H9 (cell line): ENCODE data around the gene APOA4. TPM values are rescaled to one million over a fixed set of nuclear protein-coding genes. Genes with fewer than 3 reads are reported as not detected.

Experiments used
- DNase-seq: peaks from one replicate; pipeline ENCODE4 v3.0.0-alpha.2; 2017
- H2AFZ ChIP-seq: one replicate; pipeline ENCODE4 v1.6.1; 2013; ENCODE audit warnings: mild to moderate bottlenecking, low read length, control low read depth, moderate library complexity
- H2AK5ac ChIP-seq: 2 replicates; pipeline ENCODE4 v1.6.1; 2013; ENCODE audit warnings: low read length, control low read depth, mixed read lengths; ENCODE audit not compliant: insufficient read length
- H2BK120ac ChIP-seq: one replicate; pipeline ENCODE4 v1.6.1; 2013; ENCODE audit warnings: low read depth, mild to moderate bottlenecking, low read length, control low read depth, inconsistent platforms; ENCODE audit not compliant: poor library complexity, severe bottlenecking
- H2BK12ac ChIP-seq: 2 replicates; pipeline ENCODE4 v1.6.1; 2013; ENCODE audit warnings: low read length, control low read depth, mixed read lengths, low read depth; ENCODE audit not compliant: insufficient read length
- H2BK15ac ChIP-seq: 2 replicates; pipeline ENCODE4 v1.6.1; 2013; ENCODE audit warnings: low read depth, low read length, control low read depth
- H2BK20ac ChIP-seq: one replicate; pipeline ENCODE4 v1.6.1; 2013; ENCODE audit warnings: low read depth, mild to moderate bottlenecking, low read length, control low read depth, inconsistent platforms; ENCODE audit not compliant: poor library complexity, severe bottlenecking
- H2BK5ac ChIP-seq: 2 replicates; pipeline ENCODE4 v1.6.1; 2013; ENCODE audit warnings: low read length, control low read depth, mixed read lengths; ENCODE audit not compliant: insufficient read length
- H3K14ac ChIP-seq: 2 replicates; pipeline ENCODE4 v1.6.1; 2013; ENCODE audit warnings: low read length, control low read depth; ENCODE audit not compliant: insufficient read depth
- H3K18ac ChIP-seq: 2 replicates; pipeline ENCODE4 v1.6.1; 2013; ENCODE audit warnings: low read depth, mild to moderate bottlenecking, mixed read lengths, low read length, control low read depth; ENCODE audit not compliant: insufficient read length
- H3K23ac ChIP-seq: 2 replicates; pipeline ENCODE4 v1.6.1; 2013; ENCODE audit warnings: low read length, control low read depth, mixed read lengths, low read depth; ENCODE audit not compliant: insufficient read length
- H3K23me2 ChIP-seq: 2 replicates; pipeline ENCODE4 v1.6.1; 2013; ENCODE audit warnings: low read depth, mild to moderate bottlenecking, mixed read lengths, low read length, control low read depth; ENCODE audit not compliant: insufficient read length, poor library complexity, severe bottlenecking
- H3K27ac ChIP-seq: 2 replicates; pipeline ENCODE4 v1.5.1; 2013; ENCODE audit warnings: low read length, control low read depth, mixed read lengths, low read depth; ENCODE audit not compliant: insufficient read length
- H3K27me3 ChIP-seq: 2 replicates; pipeline ENCODE4 v1.6.1; 2013; ENCODE audit warnings: low read length, control low read depth, inconsistent platforms; ENCODE audit not compliant: insufficient read depth
- H3K4ac ChIP-seq: 2 replicates; pipeline ENCODE4 v1.6.1; 2013; ENCODE audit warnings: low read depth, mild to moderate bottlenecking, control low read depth, inconsistent platforms, low read length, moderate library complexity
- H3K4me1 ChIP-seq: 2 replicates; pipeline ENCODE4 v1.6.1; 2013; ENCODE audit warnings: low read length, control low read depth, inconsistent platforms; ENCODE audit not compliant: insufficient read depth
- H3K4me2 ChIP-seq: 2 replicates; pipeline ENCODE4 v1.6.1; 2013; ENCODE audit warnings: low read length, control low read depth, mixed read lengths; ENCODE audit not compliant: insufficient read length, insufficient read depth
- H3K56ac ChIP-seq: 2 replicates; pipeline ENCODE4 v1.6.1; 2013; ENCODE audit warnings: low read depth, mild to moderate bottlenecking, mixed read lengths, low read length, control low read depth; ENCODE audit not compliant: insufficient read length
- H3K79me1 ChIP-seq: 2 replicates; pipeline ENCODE4 v1.6.1; 2013; ENCODE audit warnings: low read depth, mild to moderate bottlenecking, moderate library complexity, low read length, control low read depth, inconsistent platforms; ENCODE audit not compliant: insufficient read depth, poor library complexity, severe bottlenecking
- H3K79me2 ChIP-seq: 2 replicates; pipeline ENCODE4 v1.6.1; 2013; ENCODE audit warnings: low read length, control low read depth, inconsistent platforms; ENCODE audit not compliant: insufficient read depth
- H3K9ac ChIP-seq: 2 replicates; pipeline ENCODE4 v1.6.1; 2013; ENCODE audit warnings: low read length, control low read depth, mixed read lengths; ENCODE audit not compliant: insufficient read length; ENCODE audit errors: extremely low read depth
- H3K9me3 ChIP-seq: one replicate; pipeline ENCODE4 v1.6.1; 2013; ENCODE audit warnings: low read depth, low read length, inconsistent platforms; ENCODE audit not compliant: control insufficient read depth
- H3T11ph ChIP-seq: one replicate; pipeline ENCODE4 v1.6.1; 2013; ENCODE audit warnings: mild to moderate bottlenecking, low read length, control low read depth, inconsistent platforms
- H4K20me1 ChIP-seq: one replicate; pipeline ENCODE4 v1.6.1; 2013; ENCODE audit not compliant: control insufficient read depth, insufficient read length, insufficient read depth
- H4K5ac ChIP-seq: 2 replicates; pipeline ENCODE4 v1.6.1; 2013; ENCODE audit warnings: low read depth, mild to moderate bottlenecking, mixed read lengths, low read length, control low read depth; ENCODE audit not compliant: insufficient read length
- H4K8ac ChIP-seq: replicated peaks from 2 replicates; pipeline ENCODE4 v1.6.1; 2013; ENCODE audit warnings: low read length, control low read depth, mixed read lengths, low read depth; ENCODE audit not compliant: insufficient read length
- H4K91ac ChIP-seq: 2 replicates; pipeline ENCODE4 v1.6.1; 2013; ENCODE audit warnings: low read depth, mild to moderate bottlenecking, moderate library complexity, mixed read lengths, low read length, control low read depth; ENCODE audit not compliant: insufficient read length
- H3K27ac Mint-ChIP-seq, 3 experiments: 2 replicates in 2 of 3; 3 replicates in 1 of 3; pipeline ENCODE4 v1.8.0; 2020 to 2021; ENCODE audit warnings: mixed read lengths in 3 of 3, mild to moderate bottlenecking in 1 of 3, moderate library complexity in 1 of 3
- H3K27me3 Mint-ChIP-seq: 2 replicates; pipeline ENCODE4 v1.8.0; 2021; ENCODE audit warnings: low read depth, mild to moderate bottlenecking, moderate library complexity, mixed read lengths
- H3K36me3 Mint-ChIP-seq, 3 experiments: 2 replicates in 2 of 3; 3 replicates in 1 of 3; pipeline ENCODE4 v1.8.0; 2020 to 2021; ENCODE audit warnings: low read depth in 3 of 3, mixed read lengths in 3 of 3; ENCODE audit not compliant: insufficient read depth in 1 of 3
- H3K4me1 Mint-ChIP-seq, 2 experiments: 2 replicates each; pipeline ENCODE4 v1.8.0; 2020; ENCODE audit warnings: mixed read lengths in 2 of 2
- H3K4me3 Mint-ChIP-seq, 2 experiments: 2 replicates in 1 of 2; 3 replicates in 1 of 2; pipeline ENCODE4 v1.8.0; 2020 to 2021; ENCODE audit warnings: mild to moderate bottlenecking in 2 of 2, mixed read lengths in 2 of 2, moderate library complexity in 1 of 2
- H3K9me3 Mint-ChIP-seq, 2 experiments: 2 replicates in 1 of 2; 3 replicates in 1 of 2; pipeline ENCODE4 v1.8.0; 2020; ENCODE audit warnings: mild to moderate bottlenecking in 2 of 2, mixed read lengths in 2 of 2, moderate library complexity in 1 of 2
- WGBS: extraction: QIAGEN DNeasy Blood & Tissue Kit; methylation state at CpG from one replicate; pipeline ENCODE4 v1.1.7; 2013; ENCODE audit warnings: missing lambda C conversion rate, low lambda C conversion rate, mixed read lengths; ENCODE audit not compliant: insufficient read length; ENCODE audit errors: extremely low coverage; 5-methylcytosine and 5-hydroxymethylcytosine counted together
- total RNA-seq: library from RNA; stranded (reverse); gene quantifications from 2 replicates; pipeline ENCODE4 v1.2.1, GENCODE V29; 2021
- TF ChIP-seq, protein P1 (sequence below): fragments of 200-600 bp; sonication (generic); conservative IDR thresholded peaks from 3 replicates; pipeline ENCODE4 v1.8.0; 2021; ENCODE audit warnings: antibody characterized with exemption, mild to moderate bottlenecking

Gene APOA4
- total RNA-seq, 1 experiment from 2014 or later, result not detected

DNA sequence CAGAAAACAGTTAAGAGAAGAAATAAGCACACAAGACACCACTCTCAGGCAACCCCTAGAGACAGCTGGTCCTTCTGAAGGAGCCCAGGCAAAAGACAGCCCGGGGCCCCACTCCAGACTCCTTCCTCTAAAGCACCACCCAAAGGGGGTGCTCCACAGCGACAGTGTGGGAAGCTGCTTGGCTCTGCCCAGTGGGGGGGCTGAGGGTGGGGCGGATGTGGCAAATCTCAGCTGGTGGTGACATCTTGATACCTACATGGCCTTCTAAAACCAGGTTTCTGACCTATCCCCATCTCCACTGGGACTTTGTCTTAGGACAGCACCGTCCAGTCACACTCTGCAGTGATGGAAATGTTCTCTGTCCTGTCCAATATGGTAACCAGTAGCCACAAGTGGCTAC is 24.5 kb upstream of the APOA4 start:
- Histone ChIP-seq H3K56ac (no peak overlapping the region), H3K4me1 (no peaks in the 10 kb centered on the region), H3K23ac (no peak overlapping the region), H4K8ac (no peak overlapping the region), H2AFZ (no peak overlapping the region), H4K91ac (no peak overlapping the region), H2BK5ac (no peak overlapping the region), H3K23me2 (no peaks in the 10 kb centered on the region), H2BK15ac (no peak overlapping the region), H3K79me2 (no peaks in the 10 kb centered on the region), H2BK120ac (no peak overlapping the region), H3K79me1 (no peaks in the 10 kb centered on the region), H4K5ac (no peak overlapping the region), H3K9me3 (no peaks in the 10 kb centered on the region), H2BK20ac (no peak overlapping the region), H2AK5ac (no peak overlapping the region), H3T11ph (no peak overlapping the region), H3K27ac (no peak overlapping the region), H3K4me2 (no peak overlapping the region), H3K14ac (no peak overlapping the region), H3K4ac (no peak overlapping the region), H3K9ac (no peak overlapping the region), H3K18ac (no peak overlapping the region), H3K27me3 (no peaks in the 10 kb centered on the region), H2BK12ac (no peak overlapping the region), H4K20me1 (no peaks in the 10 kb centered on the region)
- TF ChIP-seq, protein P1, sequence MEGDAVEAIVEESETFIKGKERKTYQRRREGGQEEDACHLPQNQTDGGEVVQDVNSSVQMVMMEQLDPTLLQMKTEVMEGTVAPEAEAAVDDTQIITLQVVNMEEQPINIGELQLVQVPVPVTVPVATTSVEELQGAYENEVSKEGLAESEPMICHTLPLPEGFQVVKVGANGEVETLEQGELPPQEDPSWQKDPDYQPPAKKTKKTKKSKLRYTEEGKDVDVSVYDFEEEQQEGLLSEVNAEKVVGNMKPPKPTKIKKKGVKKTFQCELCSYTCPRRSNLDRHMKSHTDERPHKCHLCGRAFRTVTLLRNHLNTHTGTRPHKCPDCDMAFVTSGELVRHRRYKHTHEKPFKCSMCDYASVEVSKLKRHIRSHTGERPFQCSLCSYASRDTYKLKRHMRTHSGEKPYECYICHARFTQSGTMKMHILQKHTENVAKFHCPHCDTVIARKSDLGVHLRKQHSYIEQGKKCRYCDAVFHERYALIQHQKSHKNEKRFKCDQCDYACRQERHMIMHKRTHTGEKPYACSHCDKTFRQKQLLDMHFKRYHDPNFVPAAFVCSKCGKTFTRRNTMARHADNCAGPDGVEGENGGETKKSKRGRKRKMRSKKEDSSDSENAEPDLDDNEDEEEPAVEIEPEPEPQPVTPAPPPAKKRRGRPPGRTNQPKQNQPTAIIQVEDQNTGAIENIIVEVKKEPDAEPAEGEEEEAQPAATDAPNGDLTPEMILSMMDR, result no peak
- no CpG with 5 or more reads among the region's 4 CpGs for WGBS
- no peak for DNase-seq
- Mint-ChIP-seq H3K9me3 (no peaks in the 10 kb centered on the region), H3K4me1 (no peaks in the 10 kb centered on the region), H3K27ac (peak overlapping the region in 1 of 3 experiments; percentile 46; a peak in 1 of 7 replicates), H3K4me3 (no peak overlapping the region), H3K36me3 (peaks cover 10 to 53% (median 49%) of the 10 kb centered on the region in 3 experiments; a peak in 6 of 7 replicates), H3K27me3 (no peaks in the 10 kb centered on the region)
